Measurements from ENCODE around the gene INO80. TPM values are rescaled to one million over a fixed set of nuclear protein-coding genes. Genes with fewer than 3 reads are reported as not detected.
A peak's percentile ranks its signal among the peaks of the same experiment; 100 is the strongest.
"Not testable (repeated sequence)": the region's sequence is repeated elsewhere in the genome, so short reads cannot be mapped to it uniquely, and the experiment has no call there.

Gene INO80
- total RNA-seq, 1 experiment from 2014 or later = 15.3 TPM

DNA sequence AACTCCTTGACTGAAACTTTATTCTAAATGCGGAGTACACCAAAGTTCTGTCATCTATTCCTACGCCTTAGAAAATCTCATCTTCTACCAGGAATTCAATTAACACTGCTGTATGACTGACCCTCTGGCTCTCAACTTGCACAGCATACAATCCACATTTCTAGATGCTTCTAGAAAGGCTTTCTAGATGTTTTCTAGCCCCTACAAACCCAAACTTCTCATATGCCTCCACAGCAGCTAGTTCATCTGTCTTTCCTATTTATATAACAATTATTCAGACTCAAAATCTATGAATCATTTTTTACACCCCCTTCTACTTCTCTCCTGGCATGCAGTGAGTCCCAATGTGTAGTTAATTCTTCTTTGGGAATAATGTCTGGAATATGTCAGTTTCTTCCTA is 13.2 kb downstream of the INO80 start:
- TF ChIP-seq CTCF (IDR thresholded peaks at IDR 0.05; ENCODE audit: unreplicated experiment) = no peak
- Mint-ChIP-seq H3K4me1 (ENCODE audit: low read depth, unreplicated experiment) (peaks cover 8% of the 10 kb centered on the region), H3K27ac (ENCODE audit: unreplicated experiment) (peak overlapping the region; percentile 22), H3K4me3 (ENCODE audit: low read depth, unreplicated experiment) (no peak overlapping the region), H3K36me3 (ENCODE audit: insufficient read depth, unreplicated experiment) (no peaks in the 10 kb centered on the region), H3K9me3 (ENCODE audit: low read depth, unreplicated experiment) (no peaks in the 10 kb centered on the region), H3K27me3 (ENCODE audit: unreplicated experiment) (no peaks in the 10 kb centered on the region)
- intact Hi-C loops (cut with micrococcal nuclease; ENCODE audit: unreplicated experiment) = no loop called here
- no peak for DNase-seq
- CTCF ChIA-PET = no interaction called here
- BruUV-seq (replicated peaks) = no TSS peak

- no peaks in the 10 kb centered on the region for H3K9me3 Mint-ChIP-seq (ENCODE audit: low read depth, unreplicated experiment)
- no peak overlapping the region for H3K4me3 Mint-ChIP-seq (ENCODE audit: low read depth, unreplicated experiment)
- no peak overlapping the region for H3K27ac Mint-ChIP-seq (ENCODE audit: unreplicated experiment)
- no TSS peak for BruUV-seq (replicated peaks)
- H3K27me3 Mint-ChIP-seq (ENCODE audit: unreplicated experiment) = no peaks in the 10 kb centered on the region
- peaks cover 30% of the 10 kb centered on the region for H3K36me3 Mint-ChIP-seq (ENCODE audit: insufficient read depth, unreplicated experiment)
- H3K4me1 Mint-ChIP-seq (ENCODE audit: low read depth, unreplicated experiment) = no peaks in the 10 kb centered on the region
- no peak for DNase-seq
- intact Hi-C loops (cut with micrococcal nuclease; ENCODE audit: unreplicated experiment) = no loop called here
- TF ChIP-seq CTCF (IDR thresholded peaks at IDR 0.05; ENCODE audit: unreplicated experiment) = no peak
- CTCF ChIA-PET = no interaction called here
These were observed 19.9 kb downstream of the INO80 start for GRCh38 chr15:41096178-41096577.

DNA sequence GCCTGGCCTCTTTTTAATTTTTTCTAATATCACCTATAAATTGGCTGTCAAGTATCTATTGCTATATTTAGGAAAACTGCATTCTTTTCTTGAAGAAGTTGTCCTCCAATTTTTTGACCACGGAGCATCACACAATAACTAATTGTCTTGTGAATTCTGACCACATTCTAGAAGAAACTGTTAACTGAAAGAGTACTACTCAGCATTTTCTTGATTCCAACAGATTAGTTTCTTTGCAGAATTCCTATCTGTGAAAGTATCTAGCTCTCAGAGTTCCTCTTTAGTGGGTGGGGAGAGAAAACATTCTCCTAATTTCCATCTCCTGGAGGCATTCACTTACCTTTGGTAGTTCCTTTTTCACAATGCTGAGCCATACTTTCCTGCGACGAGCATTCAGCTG is 31.1 kb downstream of the INO80 start:
- no peak for TF ChIP-seq CTCF (IDR thresholded peaks at IDR 0.05; ENCODE audit: unreplicated experiment)
- H3K36me3 Mint-ChIP-seq (ENCODE audit: insufficient read depth, unreplicated experiment) = peaks cover 30% of the 10 kb centered on the region
- DNase-seq = no peak
- H3K27me3 Mint-ChIP-seq (ENCODE audit: unreplicated experiment) = no peaks in the 10 kb centered on the region
- CTCF ChIA-PET = no interaction called here
- no peaks in the 10 kb centered on the region for H3K4me1 Mint-ChIP-seq (ENCODE audit: low read depth, unreplicated experiment)
- intact Hi-C loops (cut with micrococcal nuclease; ENCODE audit: unreplicated experiment) = no loop called here
- no peaks in the 10 kb centered on the region for H3K9me3 Mint-ChIP-seq (ENCODE audit: low read depth, unreplicated experiment)
- H3K27ac Mint-ChIP-seq (ENCODE audit: unreplicated experiment) = no peak overlapping the region
- H3K4me3 Mint-ChIP-seq (ENCODE audit: low read depth, unreplicated experiment) = no peak overlapping the region
- BruUV-seq (replicated peaks) = no TSS peak

- no peak overlapping the region for H3K4me3 Mint-ChIP-seq (ENCODE audit: low read depth, unreplicated experiment)
- intact Hi-C loops (cut with micrococcal nuclease; ENCODE audit: unreplicated experiment) = no loop called here
- H3K4me1 Mint-ChIP-seq (ENCODE audit: low read depth, unreplicated experiment) = no peaks in the 10 kb centered on the region
- CTCF ChIA-PET = no interaction called here
- no peaks in the 10 kb centered on the region for H3K27me3 Mint-ChIP-seq (ENCODE audit: unreplicated experiment)
- BruUV-seq (replicated peaks) = no TSS peak
- H3K9me3 Mint-ChIP-seq (ENCODE audit: low read depth, unreplicated experiment) = no peaks in the 10 kb centered on the region
- no peak for TF ChIP-seq CTCF (IDR thresholded peaks at IDR 0.05; ENCODE audit: unreplicated experiment)
- no peak for DNase-seq
- peaks cover 19% of the 10 kb centered on the region for H3K36me3 Mint-ChIP-seq (ENCODE audit: insufficient read depth, unreplicated experiment)
- no peak overlapping the region for H3K27ac Mint-ChIP-seq (ENCODE audit: unreplicated experiment)
These were observed 35.9 kb downstream of the INO80 start for GRCh38 chr15:41080144-41080543.

DNA sequence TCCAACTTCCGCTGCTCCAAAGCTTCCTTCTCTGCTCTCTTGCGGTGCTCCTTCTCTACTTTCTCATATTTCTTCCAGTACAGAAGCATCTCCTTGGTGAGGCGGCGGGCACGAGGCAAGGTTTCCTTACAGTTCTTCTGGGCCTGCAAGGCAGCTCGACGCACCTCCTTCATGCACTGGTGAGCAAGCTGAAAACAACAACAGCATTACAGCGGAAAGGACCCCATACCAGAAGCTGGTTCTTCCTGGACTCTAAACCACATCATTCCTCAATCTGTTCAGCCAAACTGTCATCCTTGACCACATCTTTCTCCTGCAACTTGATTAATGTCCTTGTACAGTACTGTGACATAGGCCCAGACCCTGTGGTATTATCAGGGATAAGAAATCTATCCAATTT is 36.4 kb downstream of the INO80 start:
- H3K27ac Mint-ChIP-seq (ENCODE audit: unreplicated experiment) = no peak overlapping the region
- no peaks in the 10 kb centered on the region for H3K4me1 Mint-ChIP-seq (ENCODE audit: low read depth, unreplicated experiment)
- CTCF ChIA-PET = no interaction called here
- intact Hi-C loops (cut with micrococcal nuclease; ENCODE audit: unreplicated experiment) = no loop called here
- H3K4me3 Mint-ChIP-seq (ENCODE audit: low read depth, unreplicated experiment) = no peak overlapping the region
- no peak for DNase-seq
- H3K9me3 Mint-ChIP-seq (ENCODE audit: low read depth, unreplicated experiment) = no peaks in the 10 kb centered on the region
- H3K27me3 Mint-ChIP-seq (ENCODE audit: unreplicated experiment) = no peaks in the 10 kb centered on the region
- no peak for TF ChIP-seq CTCF (IDR thresholded peaks at IDR 0.05; ENCODE audit: unreplicated experiment)
- H3K36me3 Mint-ChIP-seq (ENCODE audit: insufficient read depth, unreplicated experiment) = peaks cover 19% of the 10 kb centered on the region
- no TSS peak for BruUV-seq (replicated peaks)

GRCh38 chr15:41078879-41079278 is 37.2 kb downstream of the INO80 start:
- peaks cover 19% of the 10 kb centered on the region for H3K36me3 Mint-ChIP-seq (ENCODE audit: insufficient read depth, unreplicated experiment)
- not testable (repeated sequence) for H3K27ac Mint-ChIP-seq (ENCODE audit: unreplicated experiment); H3K4me1 Mint-ChIP-seq (ENCODE audit: low read depth, unreplicated experiment)

More at GRCh38 chr15:41078879-41079278, 37.2 kb downstream of the INO80 start:
- H3K9me3 Mint-ChIP-seq (ENCODE audit: low read depth, unreplicated experiment); H3K27me3 Mint-ChIP-seq (ENCODE audit: unreplicated experiment); intact Hi-C loops (cut with micrococcal nuclease; ENCODE audit: unreplicated experiment); H3K4me3 Mint-ChIP-seq (ENCODE audit: low read depth, unreplicated experiment); DNase-seq; BruUV-seq (replicated peaks); CTCF ChIA-PET: not testable (repeated sequence)
